ENCODE data around the gene DIAPH3. TPM values are rescaled to one million over a fixed set of nuclear protein-coding genes. Genes with fewer than 3 reads are reported as not detected.

DIAPH3 gene
- total and polyA plus RNA-seq, 7 experiments from 2014 or later: 0.37 to 17.5 TPM; not detected in 5

DNA sequence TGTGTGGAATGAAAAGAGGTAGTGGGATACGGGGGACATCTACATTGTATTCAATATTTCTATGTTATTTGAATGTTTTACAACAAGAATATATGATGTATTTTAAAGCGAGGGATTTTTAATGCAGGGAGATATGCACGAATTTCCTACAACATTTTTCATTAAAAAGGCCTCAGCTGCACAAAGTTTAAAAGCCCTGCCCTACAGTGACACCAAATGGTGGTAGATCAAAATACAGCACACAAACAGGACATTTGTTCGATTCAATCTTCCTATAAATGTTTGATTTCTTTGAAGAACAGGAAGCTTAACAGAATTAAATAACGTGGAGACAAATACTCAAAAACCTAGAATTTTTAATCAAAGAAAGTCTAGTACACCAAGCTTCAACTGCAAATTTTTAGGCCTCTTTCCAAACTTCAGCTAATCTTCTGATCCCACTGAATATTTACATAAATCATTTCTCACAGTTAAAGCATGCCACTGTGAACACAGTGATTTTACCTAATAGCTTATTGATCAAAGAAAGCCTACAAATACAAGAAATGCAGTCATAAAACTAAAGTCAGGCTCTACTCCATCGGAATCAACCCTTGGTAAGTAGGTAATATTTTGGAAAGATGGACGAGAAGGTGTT lies 257.2 kb downstream of the DIAPH3 start:
- no peak overlapping the region for H3K4me3 Mint-ChIP-seq
- ATAC-seq (no peak), DNase-seq (peak in 2 of 9 donors; percentile 2 to 3)
- H3K4me1 Mint-ChIP-seq: peaks cover 0 to 2% (median 0%) of the 10 kb centered on the region in 7 donors
- POLR2A ChIA-PET: no interaction called here
- CTCF ChIA-PET: no interaction called here
- intact Hi-C loops (cut with micrococcal nuclease): loop anchor here in 1 of 2 donors (1.0 kb wide), 2 partner anchors 228 to 515 kb away; no protein-coding TSS in a partner anchor
- H3K9me3 Mint-ChIP-seq: no peaks in the 10 kb centered on the region
- H3K27ac Mint-ChIP-seq: no peak overlapping the region
- H3K9me3 ChIP-seq (ENCODE audit: control insufficient read depth in 2 of 3, low read length in 3 of 3): no peaks in the 10 kb centered on the region
- H3K4me3 ChIP-seq (ENCODE audit: low read length): no peak overlapping the region
- no peak overlapping the region for H3K27ac ChIP-seq (ENCODE audit: low read depth, low read length)
- no peaks in the 10 kb centered on the region for H3K4me1 ChIP-seq (ENCODE audit: control insufficient read depth in 2 of 2, insufficient read depth in 2 of 2, low read length in 2 of 2)
- no peaks in the 10 kb centered on the region for H3K27me3 Mint-ChIP-seq
- H3K36me3 Mint-ChIP-seq: peaks cover 0 to 5% (median 0%) of the 10 kb centered on the region in 5 donors
- H3K27me3 ChIP-seq (ENCODE audit: control insufficient read depth in 2 of 2, insufficient read depth in 2 of 2, low read length in 2 of 2): no peaks in the 10 kb centered on the region
- no peaks in the 10 kb centered on the region for H3K36me3 ChIP-seq (ENCODE audit: control insufficient read depth in 2 of 3, insufficient read depth in 3 of 3, low read length in 3 of 3)

DNA sequence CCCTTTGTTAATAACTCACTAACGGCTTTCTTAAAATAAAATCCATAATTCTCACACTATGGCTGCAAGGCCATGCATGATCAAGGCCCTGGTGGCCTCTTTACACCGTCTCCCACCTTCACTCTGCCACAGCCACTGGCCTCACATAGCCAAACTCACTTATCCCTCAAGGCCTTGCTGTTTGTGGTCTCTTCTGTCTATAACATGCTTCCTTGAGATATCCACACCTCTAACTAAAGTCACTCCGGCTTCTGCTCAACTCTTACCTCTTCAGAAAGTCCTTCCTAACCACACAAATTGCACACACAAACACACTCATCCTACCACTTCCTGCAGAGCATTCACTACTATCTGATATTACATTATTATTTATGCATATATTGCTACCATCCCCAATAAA lies 262.5 kb downstream of the DIAPH3 start:
- intact Hi-C loops (cut with micrococcal nuclease): no loop called here
- Histone ChIP-seq H3K27me3 (ENCODE audit: control insufficient read depth in 2 of 2, insufficient read depth in 2 of 2, low read length in 2 of 2) (no peaks in the 10 kb centered on the region), H3K36me3 (ENCODE audit: control insufficient read depth in 2 of 3, insufficient read depth in 3 of 3, low read length in 3 of 3) (no peaks in the 10 kb centered on the region), H3K27ac (ENCODE audit: low read depth, low read length) (no peak overlapping the region), H3K9me3 (ENCODE audit: control insufficient read depth in 2 of 3, low read length in 3 of 3) (no peaks in the 10 kb centered on the region), H3K4me1 (ENCODE audit: control insufficient read depth in 2 of 2, insufficient read depth in 2 of 2, low read length in 2 of 2) (no peaks in the 10 kb centered on the region), H3K4me3 (ENCODE audit: low read length) (no peak overlapping the region)
- POLR2A ChIA-PET: no interaction called here
- Mint-ChIP-seq H3K27me3 (peaks cover 0 to 4% (median 0%) of the 10 kb centered on the region in 5 donors), H3K27ac (no peak overlapping the region), H3K36me3 (peaks cover 0 to 5% (median 0%) of the 10 kb centered on the region in 5 donors), H3K9me3 (no peaks in the 10 kb centered on the region), H3K4me1 (peaks cover 0 to 9% (median 6%) of the 10 kb centered on the region in 7 donors), H3K4me3 (no peak overlapping the region)
- DNase-seq: no peak
- CTCF ChIA-PET: interaction anchor here (0.5 kb wide), 1 partner anchor 505 kb away, joined by 3 read pairs; no protein-coding TSS in a partner anchor
- no peak for ATAC-seq

DNA sequence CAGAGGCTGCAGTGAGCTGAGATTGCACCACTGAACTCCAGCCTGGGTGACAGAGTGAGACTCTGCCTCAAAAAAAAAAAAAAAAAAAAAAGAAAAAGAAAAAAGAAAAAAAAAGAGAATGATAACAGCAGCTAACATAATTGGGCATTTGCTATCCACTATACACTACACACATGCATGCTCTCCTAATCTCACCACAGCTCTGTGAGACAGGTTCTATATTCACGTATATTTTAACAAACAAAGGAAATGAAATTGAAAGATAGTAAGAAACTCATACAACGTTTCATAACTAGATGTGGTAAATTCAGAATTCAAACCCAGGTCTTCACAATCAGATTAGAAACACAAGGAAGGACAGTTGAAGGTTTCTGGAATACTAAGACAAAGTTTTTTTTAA lies 265.7 kb downstream of the DIAPH3 start:
- Mint-ChIP-seq H3K36me3 (peaks cover 0 to 5% (median 0%) of the 10 kb centered on the region in 5 donors), H3K27ac (no peak overlapping the region), H3K27me3 (peaks cover 0 to 4% (median 0%) of the 10 kb centered on the region in 5 donors), H3K4me1 (peaks cover 0 to 9% (median 6%) of the 10 kb centered on the region in 7 donors), H3K9me3 (no peaks in the 10 kb centered on the region), H3K4me3 (no peak overlapping the region)
- no peak for ATAC-seq
- no peaks in the 10 kb centered on the region for H3K9me3 ChIP-seq (ENCODE audit: control insufficient read depth in 2 of 3, low read length in 3 of 3)
- H3K4me3 ChIP-seq (ENCODE audit: low read length): no peak overlapping the region
- POLR2A ChIA-PET: no interaction called here
- intact Hi-C loops (cut with micrococcal nuclease): no loop called here
- H3K27me3 ChIP-seq (ENCODE audit: control insufficient read depth in 2 of 2, insufficient read depth in 2 of 2, low read length in 2 of 2): no peaks in the 10 kb centered on the region
- CTCF ChIA-PET: no interaction called here
- H3K27ac ChIP-seq (ENCODE audit: low read depth, low read length): no peak overlapping the region
- H3K4me1 ChIP-seq (ENCODE audit: control insufficient read depth in 2 of 2, insufficient read depth in 2 of 2, low read length in 2 of 2): no peaks in the 10 kb centered on the region
- H3K36me3 ChIP-seq (ENCODE audit: control insufficient read depth in 2 of 3, insufficient read depth in 3 of 3, low read length in 3 of 3): no peaks in the 10 kb centered on the region
- no peak for DNase-seq

DNA sequence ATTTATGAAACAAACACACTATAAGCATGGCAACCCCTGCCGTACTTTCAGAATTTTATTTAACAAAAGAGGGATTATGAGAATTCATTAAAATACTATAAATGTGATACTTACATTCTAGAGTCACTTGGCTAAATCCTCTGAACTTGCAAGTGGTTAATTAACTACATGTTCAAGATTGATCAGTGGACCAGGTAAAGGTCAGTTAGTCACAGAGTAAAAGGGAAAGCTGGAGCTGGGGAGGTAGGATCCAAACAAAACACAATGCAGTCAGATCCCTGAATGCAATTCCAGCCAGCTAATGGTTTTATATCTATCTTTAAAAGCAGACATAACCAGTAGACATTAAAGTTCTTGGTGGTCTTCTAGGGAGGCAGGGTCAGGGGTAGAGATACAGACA lies 270.5 kb downstream of the DIAPH3 start:
- Histone ChIP-seq H3K9me3 (ENCODE audit: control insufficient read depth in 2 of 3, low read length in 3 of 3) (no peaks in the 10 kb centered on the region), H3K4me1 (ENCODE audit: control insufficient read depth in 2 of 2, insufficient read depth in 2 of 2, low read length in 2 of 2) (no peaks in the 10 kb centered on the region), H3K36me3 (ENCODE audit: control insufficient read depth in 2 of 3, insufficient read depth in 3 of 3, low read length in 3 of 3) (no peaks in the 10 kb centered on the region), H3K27me3 (ENCODE audit: control insufficient read depth in 2 of 2, insufficient read depth in 2 of 2, low read length in 2 of 2) (no peaks in the 10 kb centered on the region), H3K27ac (ENCODE audit: low read depth, low read length) (no peak overlapping the region), H3K4me3 (ENCODE audit: low read length) (no peak overlapping the region)
- peaks cover 0 to 8% (median 0%) of the 10 kb centered on the region in 5 donors for H3K27me3 Mint-ChIP-seq
- H3K36me3 Mint-ChIP-seq: no peaks in the 10 kb centered on the region
- H3K9me3 Mint-ChIP-seq: no peaks in the 10 kb centered on the region
- ATAC-seq (no peak), DNase-seq (no peak)
- intact Hi-C loops (cut with micrococcal nuclease): no loop called here
- H3K4me1 Mint-ChIP-seq: no peaks in the 10 kb centered on the region
- H3K27ac Mint-ChIP-seq: no peak overlapping the region
- ChIA-PET POLR2A (no interaction called here), CTCF (no interaction called here)
- no peak overlapping the region for H3K4me3 Mint-ChIP-seq

DNA sequence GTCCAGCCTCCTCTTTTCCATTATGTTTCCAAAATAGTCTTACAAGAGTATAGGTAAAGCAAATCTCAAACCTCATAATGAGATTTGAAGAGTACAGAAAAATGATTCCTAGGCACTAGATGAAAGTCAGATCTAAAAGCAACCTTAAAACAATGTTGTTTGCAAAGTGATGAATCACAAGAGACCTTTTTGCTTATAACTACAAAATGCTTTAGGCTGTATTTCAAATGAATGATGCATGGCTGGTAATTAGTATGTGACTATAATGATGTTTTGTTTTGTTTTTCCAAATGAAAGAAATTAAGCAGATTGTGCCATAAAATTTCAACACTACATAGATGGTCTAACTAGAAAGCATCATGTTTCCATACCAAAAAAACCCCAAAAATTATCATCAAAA lies 272.7 kb downstream of the DIAPH3 start:
- peaks cover 0 to 5% (median 0%) of the 10 kb centered on the region in 5 donors for H3K27me3 Mint-ChIP-seq
- POLR2A ChIA-PET: no interaction called here
- H3K4me3 ChIP-seq (ENCODE audit: low read length): no peak overlapping the region
- intact Hi-C loops (cut with micrococcal nuclease): no loop called here
- no peak overlapping the region for H3K4me3 Mint-ChIP-seq
- H3K36me3 Mint-ChIP-seq: peaks cover 0 to 2% (median 0%) of the 10 kb centered on the region in 5 donors
- no peaks in the 10 kb centered on the region for H3K9me3 ChIP-seq (ENCODE audit: control insufficient read depth in 2 of 3, low read length in 3 of 3)
- no peak overlapping the region for H3K27ac Mint-ChIP-seq
- no peaks in the 10 kb centered on the region for H3K4me1 Mint-ChIP-seq
- no peaks in the 10 kb centered on the region for H3K27me3 ChIP-seq (ENCODE audit: control insufficient read depth in 2 of 2, insufficient read depth in 2 of 2, low read length in 2 of 2)
- H3K27ac ChIP-seq (ENCODE audit: low read depth, low read length): no peak overlapping the region
- no peak for DNase-seq
- no peak for ATAC-seq
- H3K9me3 Mint-ChIP-seq: no peaks in the 10 kb centered on the region
- no peaks in the 10 kb centered on the region for H3K36me3 ChIP-seq (ENCODE audit: control insufficient read depth in 2 of 3, insufficient read depth in 3 of 3, low read length in 3 of 3)
- no peaks in the 10 kb centered on the region for H3K4me1 ChIP-seq (ENCODE audit: control insufficient read depth in 2 of 2, insufficient read depth in 2 of 2, low read length in 2 of 2)
- CTCF ChIA-PET: no interaction called here

DNA sequence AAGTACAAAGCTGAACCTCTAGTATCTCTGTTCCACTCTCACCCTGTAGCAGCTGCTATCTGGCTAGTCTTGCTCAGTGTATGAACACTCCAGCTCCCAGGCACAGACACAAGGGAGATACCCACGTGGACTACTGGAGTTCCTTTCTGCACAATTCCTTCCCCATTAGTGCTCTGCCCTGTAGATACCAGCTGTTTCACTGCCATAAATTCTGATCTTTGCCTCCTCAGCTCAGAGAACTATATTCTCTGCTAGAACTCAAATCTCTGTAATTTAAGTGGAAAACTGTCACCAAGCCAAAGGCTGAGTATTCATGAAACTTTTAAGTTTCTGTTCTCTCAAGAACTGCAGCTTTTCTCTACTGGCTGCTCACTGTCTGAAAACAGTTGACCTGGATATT lies 273.7 kb downstream of the DIAPH3 start:
- H3K4me3 Mint-ChIP-seq: no peak overlapping the region
- ATAC-seq: no peak
- no peaks in the 10 kb centered on the region for H3K27me3 ChIP-seq (ENCODE audit: control insufficient read depth in 2 of 2, insufficient read depth in 2 of 2, low read length in 2 of 2)
- CTCF ChIA-PET: no interaction called here
- no peaks in the 10 kb centered on the region for H3K9me3 ChIP-seq (ENCODE audit: control insufficient read depth in 2 of 3, low read length in 3 of 3)
- POLR2A ChIA-PET: no interaction called here
- H3K27ac Mint-ChIP-seq: no peak overlapping the region
- peaks cover 0 to 5% (median 0%) of the 10 kb centered on the region in 5 donors for H3K27me3 Mint-ChIP-seq
- no peaks in the 10 kb centered on the region for H3K4me1 ChIP-seq (ENCODE audit: control insufficient read depth in 2 of 2, insufficient read depth in 2 of 2, low read length in 2 of 2)
- intact Hi-C loops (cut with micrococcal nuclease): no loop called here
- no peaks in the 10 kb centered on the region for H3K9me3 Mint-ChIP-seq
- H3K36me3 Mint-ChIP-seq: peaks cover 0 to 2% (median 0%) of the 10 kb centered on the region in 5 donors
- no peaks in the 10 kb centered on the region for H3K36me3 ChIP-seq (ENCODE audit: control insufficient read depth in 2 of 3, insufficient read depth in 3 of 3, low read length in 3 of 3)
- H3K4me1 Mint-ChIP-seq: no peaks in the 10 kb centered on the region
- no peak overlapping the region for H3K27ac ChIP-seq (ENCODE audit: low read depth, low read length)
- DNase-seq: no peak
- H3K4me3 ChIP-seq (ENCODE audit: low read length): no peak overlapping the region

DNA sequence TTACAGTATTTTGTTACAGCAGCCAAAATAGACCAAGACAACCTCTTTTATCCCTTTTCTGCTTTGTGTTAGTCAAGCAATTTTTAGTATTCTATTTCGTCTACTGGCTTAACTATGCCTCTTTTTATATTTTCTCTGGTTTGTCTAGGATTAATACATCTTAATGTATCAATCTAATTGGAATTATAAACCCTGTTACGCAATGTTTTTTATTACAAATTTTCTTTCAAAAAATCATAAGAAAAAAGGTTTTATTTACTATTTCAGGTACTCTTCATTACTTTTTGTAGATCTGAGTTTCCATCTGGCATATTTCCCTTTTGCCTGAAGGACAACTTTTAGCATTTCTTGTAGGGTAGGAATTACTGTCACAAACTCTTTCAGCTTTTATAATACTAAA lies 275.3 kb downstream of the DIAPH3 start:
- Histone ChIP-seq H3K4me3 (ENCODE audit: low read length) (no peak overlapping the region), H3K36me3 (ENCODE audit: control insufficient read depth in 2 of 3, insufficient read depth in 3 of 3, low read length in 3 of 3) (no peaks in the 10 kb centered on the region)
- CTCF ChIA-PET: no interaction called here

More for the DNA sequence above, 275.3 kb downstream of the DIAPH3 start:
- POLR2A ChIA-PET: no interaction called here
- DNase-seq: no peak
- no peak for ATAC-seq
- Mint-ChIP-seq H3K4me3 (no peak overlapping the region), H3K36me3 (peaks cover 0 to 2% (median 0%) of the 10 kb centered on the region in 5 donors), H3K27me3 (peaks cover 0 to 5% (median 0%) of the 10 kb centered on the region in 5 donors), H3K4me1 (no peaks in the 10 kb centered on the region), H3K27ac (no peak overlapping the region), H3K9me3 (no peaks in the 10 kb centered on the region)
- Histone ChIP-seq H3K9me3 (ENCODE audit: control insufficient read depth in 2 of 3, low read length in 3 of 3) (no peaks in the 10 kb centered on the region), H3K27me3 (ENCODE audit: control insufficient read depth in 2 of 2, insufficient read depth in 2 of 2, low read length in 2 of 2) (no peaks in the 10 kb centered on the region), H3K27ac (ENCODE audit: low read depth, low read length) (no peak overlapping the region), H3K4me1 (ENCODE audit: control insufficient read depth in 2 of 2, insufficient read depth in 2 of 2, low read length in 2 of 2) (no peaks in the 10 kb centered on the region)
- intact Hi-C loops (cut with micrococcal nuclease): no loop called here
